SK-MEL-5 (cell line): ENCODE data around the gene RLIM. TPM values are rescaled to one million over a fixed set of nuclear protein-coding genes. Genes with fewer than 3 reads are reported as not detected.
A peak's percentile ranks its signal among the peaks of the same experiment; 100 is the strongest.

ENCODE experiments used
- DNase-seq: peaks from one replicate; pipeline ENCODE4 v3.0.0-alpha.2; 2016; ENCODE audit warnings: low read depth, low spot score
- in situ Hi-C: cut with HindIII; loops from 2 replicates; pipeline ENCODE4 v1.10.0; 2016; ENCODE audit warnings: low sequenced_read_pairs, high pct_unique_total_duplicates, low pct_unique_long_range_greater_than_20kb
- total RNA-seq: library from RNA; depleted of rRNA; stranded (reverse); fragments of >200 nt; shearing (Covaris generic); gene quantifications from 2 replicates; pipeline ENCODE4 v1.2.3, GENCODE V29; 2014; rRNA removed

RLIM gene
- total RNA-seq, 1 experiment from 2014 or later: 62.9 TPM

- in situ Hi-C loops: no loop called here
- DNase-seq: no peak
Measured at GRCh38 chrX:74545880-74546523, 68.4 kb downstream of the RLIM start.

GRCh38 chrX:74540635-74541249 lies 73.7 kb downstream of the RLIM start:
- no peak for DNase-seq
- in situ Hi-C loops: no loop called here

GRCh38 chrX:74536832-74537371 lies 77.5 kb downstream of the RLIM start:
- no peak for DNase-seq
- in situ Hi-C loops: no loop called here

GRCh38 chrX:74536152-74536831 lies 78.1 kb downstream of the RLIM start:
- in situ Hi-C loops: no loop called here
- DNase-seq: no peak

- peak; percentile 51 for DNase-seq
- in situ Hi-C loops: no loop called here
Measured at GRCh38 chrX:74535408-74536151, 78.8 kb downstream of the RLIM start.

Other genes with a start within 250 kb of the RLIM start
- 0.13 and 0.53 TPM in 2 replicates for gene SLC16A2, start 193.1 kb downstream of the RLIM start, total RNA-seq